ENCODE results near the gene TXNDC5. TPM values are rescaled to one million over a fixed set of nuclear protein-coding genes. Genes with fewer than 3 reads are reported as not detected.

Gene TXNDC5
- total RNA-seq, 2 donors from 2014 or later: 123 to 128 TPM

DNA sequence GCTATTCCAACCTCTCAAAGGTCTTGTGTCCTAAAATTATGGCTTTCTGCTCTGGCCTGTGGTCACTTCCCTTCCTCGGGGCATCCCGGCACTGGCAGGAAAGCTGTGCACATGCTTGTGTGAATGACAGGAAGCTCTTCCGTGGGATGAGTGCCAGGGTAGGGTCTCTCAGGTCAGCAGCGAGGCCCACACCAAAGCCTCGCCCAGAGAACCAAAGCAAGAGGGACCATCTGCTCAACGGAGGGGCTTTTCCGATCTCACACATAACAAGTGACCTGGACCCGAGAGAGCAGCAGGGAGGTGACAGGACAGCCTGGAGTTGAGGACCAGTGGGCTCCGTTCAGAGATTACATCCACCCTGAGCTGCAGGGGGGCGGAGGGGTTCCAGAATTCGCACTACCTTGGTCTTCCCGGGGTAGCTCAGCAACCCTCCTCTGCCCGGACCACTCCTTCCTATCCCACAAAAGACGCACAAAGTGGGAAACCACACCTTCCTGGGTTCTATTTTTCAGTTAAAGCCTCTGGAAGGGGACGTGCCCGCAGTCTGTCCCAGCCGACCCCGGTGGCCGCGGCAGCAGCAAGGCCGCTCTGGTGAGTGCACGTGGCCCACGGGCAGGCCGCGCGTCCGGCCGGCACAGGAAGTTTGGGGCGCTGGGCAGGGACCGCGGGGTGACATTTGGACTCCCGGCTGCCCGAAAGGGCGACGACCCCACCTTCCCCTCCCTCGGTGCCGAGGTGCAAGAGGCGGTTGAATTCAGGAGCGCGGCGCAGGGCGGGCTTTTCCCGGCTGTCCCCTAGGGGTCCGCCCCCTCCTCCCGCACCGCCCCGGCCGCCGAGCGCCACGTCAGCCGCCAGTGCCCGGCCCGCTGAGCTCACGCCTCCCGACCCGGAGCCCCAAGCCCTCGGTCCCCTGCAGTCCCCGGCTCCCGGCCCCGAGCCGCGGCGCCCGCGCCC is 988 bp downstream of the TXNDC5 start:
- Histone ChIP-seq H3K36me3 (no peaks in the 10 kb centered on the region), H3K27me3 (replicated peaks; ENCODE audit: insufficient read depth) (no peaks in the 10 kb centered on the region), H3K27ac (peak overlapping the region; percentile 33 to 63), H3K4me3 (peak overlapping the region; percentile 79 to 83), H3K9me3 (no peaks in the 10 kb centered on the region), H3K4me1 (replicated peaks) (no peaks in the 10 kb centered on the region)
- TF ChIP-seq POLR2AphosphoS5 (IDR thresholded peaks at IDR 0.05): no peak
- intact Hi-C loops (cut with DNase I): loop anchor here (5.0 kb wide), 3 partner anchors 93 to 187 kb away; no protein-coding TSS in a partner anchor
- DNase-seq (ENCODE audit: low spot score): peak; percentile 43
- 4% methylated on average over 53 of the region's 66 CpGs for WGBS

DNA sequence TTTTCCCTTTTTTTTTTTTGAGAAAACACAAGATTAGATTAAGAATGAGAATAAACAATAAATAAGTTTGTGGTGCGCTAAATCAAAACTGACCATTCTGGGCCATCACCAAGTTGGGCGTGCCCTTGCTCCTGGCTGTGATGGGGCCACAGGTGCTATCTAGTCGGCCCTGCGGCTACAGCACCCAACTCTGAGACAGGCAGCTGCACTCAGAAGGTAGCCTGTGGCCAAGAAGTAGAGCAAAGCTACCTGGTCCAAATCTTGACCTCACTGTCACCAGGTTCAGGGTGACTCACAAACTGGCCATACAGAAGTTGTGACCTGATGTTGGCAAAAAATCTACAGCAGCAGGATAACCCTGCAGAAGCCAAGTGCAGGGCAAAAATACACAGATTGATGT is 3.4 kb downstream of the TXNDC5 start:
- Histone ChIP-seq H3K27me3 (replicated peaks; ENCODE audit: insufficient read depth) (no peaks in the 10 kb centered on the region), H3K4me1 (replicated peaks) (no peaks in the 10 kb centered on the region), H3K36me3 (no peaks in the 10 kb centered on the region), H3K9me3 (no peaks in the 10 kb centered on the region), H3K4me3 (no peak overlapping the region), H3K27ac (no peak overlapping the region)
- intact Hi-C loops (cut with DNase I): no loop called here
- TF ChIP-seq POLR2A (IDR thresholded peaks at IDR 0.05) (no peak), POLR2AphosphoS5 (IDR thresholded peaks at IDR 0.05) (no peak)
- TF ChIP-seq, protein P1, sequence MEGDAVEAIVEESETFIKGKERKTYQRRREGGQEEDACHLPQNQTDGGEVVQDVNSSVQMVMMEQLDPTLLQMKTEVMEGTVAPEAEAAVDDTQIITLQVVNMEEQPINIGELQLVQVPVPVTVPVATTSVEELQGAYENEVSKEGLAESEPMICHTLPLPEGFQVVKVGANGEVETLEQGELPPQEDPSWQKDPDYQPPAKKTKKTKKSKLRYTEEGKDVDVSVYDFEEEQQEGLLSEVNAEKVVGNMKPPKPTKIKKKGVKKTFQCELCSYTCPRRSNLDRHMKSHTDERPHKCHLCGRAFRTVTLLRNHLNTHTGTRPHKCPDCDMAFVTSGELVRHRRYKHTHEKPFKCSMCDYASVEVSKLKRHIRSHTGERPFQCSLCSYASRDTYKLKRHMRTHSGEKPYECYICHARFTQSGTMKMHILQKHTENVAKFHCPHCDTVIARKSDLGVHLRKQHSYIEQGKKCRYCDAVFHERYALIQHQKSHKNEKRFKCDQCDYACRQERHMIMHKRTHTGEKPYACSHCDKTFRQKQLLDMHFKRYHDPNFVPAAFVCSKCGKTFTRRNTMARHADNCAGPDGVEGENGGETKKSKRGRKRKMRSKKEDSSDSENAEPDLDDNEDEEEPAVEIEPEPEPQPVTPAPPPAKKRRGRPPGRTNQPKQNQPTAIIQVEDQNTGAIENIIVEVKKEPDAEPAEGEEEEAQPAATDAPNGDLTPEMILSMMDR (IDR thresholded peaks at IDR 0.05): no peak
- DNase-seq (ENCODE audit: low spot score): no peak
- WGBS: 100% methylated on average over 4 of the region's 4 CpGs

DNA sequence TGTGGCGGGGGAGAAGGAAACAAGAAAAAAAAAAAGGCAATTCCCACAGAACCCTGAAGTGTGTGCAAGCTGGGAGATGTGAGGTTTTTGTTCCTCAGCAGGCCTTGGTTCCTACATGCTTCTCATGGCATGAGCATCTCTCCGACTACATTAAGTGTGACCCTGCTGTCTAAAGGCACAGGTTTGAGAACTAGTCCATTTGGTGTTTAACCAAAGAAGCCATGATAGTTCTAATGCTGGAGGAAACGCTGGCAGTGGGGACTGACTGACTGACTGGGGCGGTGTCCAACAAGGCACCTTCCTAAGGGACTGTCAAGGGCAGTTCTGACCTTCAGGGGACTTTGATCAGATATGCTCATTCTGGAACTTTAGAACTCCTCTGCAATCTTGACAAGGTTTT is 3.8 kb downstream of the TXNDC5 start:
- DNase-seq (ENCODE audit: low spot score): no peak
- TF ChIP-seq, protein P1 (IDR thresholded peaks at IDR 0.05): no peak
- no peak for TF ChIP-seq POLR2A (IDR thresholded peaks at IDR 0.05)
- no peaks in the 10 kb centered on the region for H3K9me3 ChIP-seq
- H3K27me3 ChIP-seq (replicated peaks; ENCODE audit: insufficient read depth): no peaks in the 10 kb centered on the region
- no peak overlapping the region for H3K4me3 ChIP-seq
- 89% methylated on average over 4 of the region's 4 CpGs for WGBS
- no peaks in the 10 kb centered on the region for H3K4me1 ChIP-seq (replicated peaks)
- H3K27ac ChIP-seq: no peak overlapping the region
- intact Hi-C loops (cut with DNase I): no loop called here
- H3K36me3 ChIP-seq: no peaks in the 10 kb centered on the region

DNA sequence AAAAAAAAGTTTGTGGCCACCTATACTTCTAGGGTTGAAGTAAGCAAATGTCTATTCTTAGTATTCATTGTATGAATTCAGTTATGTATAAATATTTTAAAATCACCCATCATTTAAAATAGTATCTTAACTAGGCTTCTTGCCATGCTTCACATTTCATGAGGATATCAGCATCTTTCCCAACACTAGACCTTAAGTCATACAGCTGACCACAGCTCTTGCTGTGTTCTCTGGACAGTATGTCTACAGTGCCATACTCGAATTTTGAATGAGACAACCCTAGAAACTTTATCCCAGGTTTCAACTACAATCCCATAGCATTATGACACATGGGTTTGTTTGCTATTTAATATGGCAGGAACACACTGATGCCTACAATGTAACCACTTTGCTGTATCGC is 5.2 kb downstream of the TXNDC5 start:
- WGBS: 100% methylated on average over 2 of the region's 2 CpGs
- TF ChIP-seq POLR2A (IDR thresholded peaks at IDR 0.05): no peak
- TF ChIP-seq, protein P1 (IDR thresholded peaks at IDR 0.05): no peak
- Histone ChIP-seq H3K27me3 (replicated peaks; ENCODE audit: insufficient read depth) (no peaks in the 10 kb centered on the region), H3K36me3 (no peaks in the 10 kb centered on the region), H3K27ac (no peak overlapping the region), H3K4me1 (replicated peaks) (no peaks in the 10 kb centered on the region), H3K9me3 (no peaks in the 10 kb centered on the region), H3K4me3 (no peak overlapping the region)
- intact Hi-C loops (cut with DNase I): no loop called here
- DNase-seq (ENCODE audit: low spot score): no peak

DNA sequence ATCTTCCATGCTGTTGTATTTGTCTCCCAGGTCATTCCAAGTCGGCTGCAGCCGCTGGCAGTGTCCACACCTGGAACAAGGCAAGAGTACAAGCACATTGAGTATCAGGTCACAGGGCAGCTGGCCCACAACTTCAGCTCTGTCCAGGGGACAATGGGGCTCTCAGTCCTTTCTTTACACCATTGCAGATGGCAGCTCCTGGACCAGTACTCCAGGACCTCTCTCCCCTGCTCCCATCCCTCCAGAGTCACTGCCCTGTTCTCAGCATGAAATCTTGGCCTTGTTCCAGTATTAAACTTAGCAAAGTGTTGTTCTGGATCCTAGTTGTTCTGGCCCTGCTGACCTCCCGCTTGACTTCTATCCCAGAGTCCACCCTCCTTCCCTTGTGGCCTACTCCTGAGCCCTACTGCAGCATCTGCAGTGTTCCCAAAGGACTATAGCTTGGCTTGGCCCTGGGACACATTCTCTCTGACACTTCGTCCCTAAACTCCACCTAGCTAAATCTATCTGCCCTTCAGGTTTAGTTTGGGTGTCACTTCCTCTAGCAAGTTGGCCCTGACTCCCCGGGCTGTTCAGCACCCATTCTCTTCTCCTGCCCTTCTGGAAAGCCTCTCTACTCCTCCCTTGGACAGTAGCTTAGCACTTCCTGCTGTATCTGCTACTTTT is 5.8 kb downstream of the TXNDC5 start:
- H3K9me3 ChIP-seq: no peaks in the 10 kb centered on the region
- no peak overlapping the region for H3K4me3 ChIP-seq
- intact Hi-C loops (cut with DNase I): no loop called here
- H3K27ac ChIP-seq: no peak overlapping the region
- no peaks in the 10 kb centered on the region for H3K4me1 ChIP-seq (replicated peaks)
- H3K36me3 ChIP-seq: no peaks in the 10 kb centered on the region
- TF ChIP-seq POLR2AphosphoS5 (IDR thresholded peaks at IDR 0.05) (no peak), POLR2A (IDR thresholded peaks at IDR 0.05) (no peak)
- TF ChIP-seq, protein P1 (IDR thresholded peaks at IDR 0.05): no peak
- no peak for DNase-seq (ENCODE audit: low spot score)
- H3K27me3 ChIP-seq (replicated peaks; ENCODE audit: insufficient read depth): no peaks in the 10 kb centered on the region
- WGBS: 94% methylated on average over 5 of the region's 5 CpGs

Measured in prostate gland (tissue), 2 donors.